GM21381 (cell line): ENCODE measurements around the gene TSEN34.
"Not testable (repeated sequence)": the region's sequence is repeated elsewhere in the genome, so short reads cannot be mapped to it uniquely, and the experiment has no call there.

Experiments used
- ATAC-seq: cut with Tn5 transposase; IDR thresholded peaks from one replicate; pipeline ENCODE4 v1.9.1; 2021; ENCODE audit warnings: mild to moderate bottlenecking, moderate library complexity; ENCODE audit not compliant: unreplicated experiment

The TSEN34 gene

GRCh38 chr19:54229146-54229545 lies 38.0 kb downstream of the TSEN34 start:
- no peak for ATAC-seq

DNA sequence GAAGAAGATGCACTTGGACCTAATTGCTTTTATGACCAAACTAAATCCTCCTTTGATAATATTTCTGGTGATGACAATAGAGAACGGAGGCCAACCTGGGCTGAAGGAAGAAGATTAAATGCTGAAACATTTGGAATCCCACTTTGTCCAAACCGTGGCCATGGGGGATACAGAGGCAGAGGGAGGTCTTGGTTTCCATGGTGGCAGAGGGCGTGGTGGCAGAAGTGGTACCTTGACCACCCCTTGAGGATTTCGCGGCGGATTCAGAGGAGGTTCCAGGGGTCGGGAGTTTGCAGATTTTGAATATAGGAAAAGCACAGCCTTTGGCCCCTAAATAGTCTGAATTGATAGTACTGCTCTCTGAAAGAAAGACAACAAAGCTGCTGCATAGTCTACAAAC lies 38.9 kb downstream of the TSEN34 start:
- no peak for ATAC-seq

DNA sequence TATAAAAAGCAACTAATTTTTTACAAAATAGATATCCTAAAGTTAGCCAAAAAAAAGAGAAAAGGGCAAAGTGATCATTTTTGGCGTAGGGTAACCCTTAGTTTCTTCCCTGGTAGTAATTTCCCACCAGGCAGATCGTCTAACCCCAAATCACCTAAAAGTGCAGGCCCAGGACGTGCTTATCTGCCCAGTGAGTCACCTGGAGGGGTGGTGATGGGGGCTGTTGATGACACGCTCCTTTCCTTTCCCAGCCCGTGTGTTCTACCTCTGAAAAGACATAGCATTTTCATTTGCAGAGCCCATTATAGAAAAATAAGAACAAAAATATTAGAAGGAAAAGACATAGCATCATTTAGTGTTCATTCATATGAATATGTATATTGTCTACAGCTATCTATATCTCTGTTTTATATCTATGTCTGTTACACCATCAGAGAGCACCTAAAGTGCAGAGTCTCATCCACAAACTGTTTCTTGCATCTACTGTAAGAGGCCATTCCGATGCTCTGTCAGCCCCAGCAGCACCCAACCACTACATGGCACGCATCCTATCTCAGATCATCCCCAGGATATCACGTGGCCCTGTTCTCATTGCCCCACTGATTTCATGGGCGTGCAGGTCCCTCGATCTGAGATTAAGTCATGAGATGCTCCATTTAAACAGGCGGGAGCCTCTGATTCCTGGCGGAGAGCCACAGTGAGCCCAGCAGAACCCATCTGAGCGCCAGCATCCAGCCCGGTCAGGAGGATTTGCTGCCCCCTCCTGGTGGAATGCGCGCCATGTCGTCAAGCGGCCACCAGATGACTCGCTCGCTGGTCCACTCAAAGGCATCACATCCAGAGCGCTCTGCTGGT lies 40.2 kb downstream of the TSEN34 start:
- ATAC-seq = peak; percentile 74

- no peak for ATAC-seq
Measured at GRCh38 chr19:54233941-54234340, 42.8 kb downstream of the TSEN34 start.

- ATAC-seq = not testable (repeated sequence)
Measured at GRCh38 chr19:54239491-54240371, 48.6 kb downstream of the TSEN34 start.

DNA sequence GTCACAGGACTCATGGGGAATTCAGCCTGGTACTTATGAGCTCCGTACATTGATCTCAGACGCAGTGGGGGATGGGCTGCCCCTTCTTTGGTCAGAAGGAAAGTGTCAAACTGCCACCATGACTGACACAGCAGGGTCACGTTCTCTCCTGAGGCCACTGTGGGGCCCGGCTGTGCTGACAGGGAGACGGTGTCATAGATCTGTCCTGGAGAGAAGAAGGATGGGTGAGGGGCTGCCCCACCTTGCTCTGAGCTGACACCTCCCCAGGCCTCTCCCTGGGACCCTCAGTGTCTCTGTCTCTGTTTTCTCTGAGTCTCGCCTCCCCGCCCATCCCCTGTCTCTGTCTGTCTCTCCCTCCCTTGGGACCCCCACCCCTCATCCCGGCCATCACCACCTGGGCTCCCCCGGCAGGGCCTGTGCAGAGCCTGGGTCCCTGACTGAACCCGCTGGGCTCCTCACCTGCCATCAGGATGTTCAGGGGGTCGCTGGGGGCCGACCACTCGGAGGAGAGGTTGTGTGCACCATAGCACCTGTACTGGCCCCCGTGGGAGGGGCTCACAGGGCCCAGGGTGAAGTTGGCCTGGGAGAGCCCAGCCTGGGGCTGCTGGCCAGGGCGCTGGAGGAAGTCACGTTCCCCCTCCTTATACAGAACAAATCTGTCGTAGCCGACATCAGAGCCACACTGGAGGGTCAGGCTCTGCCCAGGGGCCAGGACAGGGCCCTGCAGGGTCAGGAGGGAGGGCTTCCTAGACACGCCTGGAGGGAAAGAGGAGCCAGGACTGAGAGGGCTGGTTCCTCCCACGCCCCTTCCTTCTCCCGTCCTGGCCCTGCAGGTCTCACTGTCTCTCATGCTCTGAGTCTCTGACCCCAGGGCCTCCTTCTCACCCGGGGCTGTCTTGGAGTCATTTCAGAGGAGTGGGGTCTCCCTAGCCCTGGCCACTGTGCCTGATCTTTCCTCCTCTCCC lies 49.5 kb downstream of the TSEN34 start:
- not testable (repeated sequence) for ATAC-seq

- not testable (repeated sequence) for ATAC-seq
Measured at GRCh38 chr19:54242234-54242633, 51.1 kb downstream of the TSEN34 start.

DNA sequence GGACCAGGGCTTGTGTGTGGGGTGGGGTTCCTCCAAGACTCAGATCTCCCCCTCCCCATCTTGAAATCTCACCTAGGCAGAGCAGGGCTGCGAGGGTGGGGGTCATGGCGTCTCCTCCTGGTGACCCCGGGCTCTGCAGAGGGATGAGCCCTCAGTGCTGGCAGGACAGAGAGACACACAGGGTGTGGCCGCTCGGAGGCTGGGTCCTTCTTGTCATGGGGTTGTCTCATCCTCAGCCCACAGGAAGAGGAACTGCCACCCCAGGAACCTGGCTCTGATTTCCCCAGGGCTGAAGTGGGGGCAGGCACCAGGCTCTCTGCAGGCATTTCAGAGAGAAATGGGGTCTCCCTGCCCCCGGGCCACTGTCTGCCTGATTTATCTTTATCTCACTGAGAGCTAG lies 51.5 kb downstream of the TSEN34 start, which contains the start of gene LILRA6:
LILRA6 (minus strand) TSS at position 145 of the 400 bp plus-strand sequence.
- not testable (repeated sequence) for ATAC-seq

DNA sequence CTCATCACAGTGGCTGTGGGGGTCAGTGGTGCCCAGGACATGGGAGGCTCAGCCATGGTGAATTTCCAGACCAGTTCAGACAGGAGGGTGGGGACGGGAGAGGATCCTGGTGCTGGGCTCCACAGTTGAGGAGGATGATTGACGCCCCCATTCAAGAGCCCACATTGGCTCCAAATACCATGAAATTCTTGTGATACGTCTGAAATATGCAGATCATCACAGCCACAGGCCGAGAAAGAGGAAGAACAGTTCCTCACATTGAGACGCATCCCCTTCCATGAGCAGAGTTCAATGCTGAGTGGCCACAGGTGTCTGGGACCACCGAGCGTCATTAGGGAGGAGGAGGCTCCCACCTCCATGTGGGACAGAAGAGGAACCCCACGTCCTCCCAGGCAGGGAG lies 52.7 kb downstream of the TSEN34 start:
- ATAC-seq = not testable (repeated sequence)
